SK-N-MC (cell line): ENCODE measurements around the gene GABRD.

Source experiments
- DNase-seq: peaks from one replicate; pipeline ENCODE4 v3.0.0-alpha.2; 2011; ENCODE audit warnings: low read depth, low spot score
- H3K27ac ChIP-seq: fragments of 200-600 bp; sonication (generic); 2 replicates; pipeline ENCODE4 v1.5.1; 2016; ENCODE audit warnings: mixed run types
- H3K36me3 ChIP-seq: fragments of 200-600 bp; sonication (generic); 2 replicates; pipeline ENCODE4 v1.6.1; 2017; ENCODE audit warnings: antibody characterized with exemption, low read length, mixed read lengths; ENCODE audit not compliant: insufficient read depth
- H3K4me3 ChIP-seq: fragments of 200-600 bp; sonication (generic); 2 replicates; pipeline ENCODE4 v1.5.1; 2016
- H3K9ac ChIP-seq: fragments of 200-600 bp; sonication (generic); 2 replicates; pipeline ENCODE4 v1.8.0; 2017; ENCODE audit warnings: mixed run types, mixed read lengths; ENCODE audit not compliant: insufficient read length
- H3K9me3 ChIP-seq: fragments of 200-600 bp; sonication (generic); 2 replicates; pipeline ENCODE4 v1.6.1; 2017; ENCODE audit warnings: low read depth, mild to moderate bottlenecking, antibody characterized with exemption, low read length, moderate library complexity, mixed read lengths
- EZH2 ChIP-seq: fragments of 200-600 bp; sonication (generic); IDR thresholded peaks from one replicate; pipeline ENCODE4 v1.6.1; 2017; ENCODE audit warnings: antibody characterized with exemption
- FOXP2 ChIP-seq: optimal IDR thresholded peaks from 2 replicates; pipeline ENCODE3; 2011; ENCODE audit warnings: mild to moderate bottlenecking, moderate library complexity; ENCODE audit not compliant: insufficient read depth; ENCODE audit errors: extremely low read length, control extremely low read depth
- POLR2AphosphoS5 ChIP-seq: IDR thresholded peaks from 2 replicates; pipeline ENCODE4 v1.6.1; 2012; ENCODE audit warnings: mild to moderate bottlenecking, low read depth, low read length, borderline replicate concordance

Gene GABRD

GRCh38 chr1:1982379-1983232 is 36.5 kb upstream of the GABRD start:
- TF ChIP-seq POLR2AphosphoS5 (no peak), FOXP2 (no peak), EZH2 (no peak)
- Histone ChIP-seq H3K4me3 (no peak overlapping the region), H3K36me3 (no peaks in the 10 kb centered on the region), H3K9ac (no peak overlapping the region), H3K9me3 (no peaks in the 10 kb centered on the region), H3K27ac (no peak overlapping the region)
- no peak for DNase-seq

GRCh38 chr1:1984560-1985070 is 34.5 kb upstream of the GABRD start:
- no peak for DNase-seq
- H3K27ac ChIP-seq: no peak overlapping the region
- H3K9ac ChIP-seq: no peak overlapping the region
- no peak overlapping the region for H3K4me3 ChIP-seq
- no peaks in the 10 kb centered on the region for H3K9me3 ChIP-seq
- no peaks in the 10 kb centered on the region for H3K36me3 ChIP-seq
- TF ChIP-seq EZH2: no peak
- TF ChIP-seq FOXP2: no peak
- no peak for TF ChIP-seq POLR2AphosphoS5

- Histone ChIP-seq H3K9ac (no peak overlapping the region), H3K9me3 (no peaks in the 10 kb centered on the region), H3K36me3 (no peaks in the 10 kb centered on the region), H3K27ac (no peak overlapping the region), H3K4me3 (no peak overlapping the region)
- TF ChIP-seq EZH2 (no peak), POLR2AphosphoS5 (no peak), FOXP2 (no peak)
- no peak for DNase-seq
Observed at GRCh38 chr1:1985375-1986050, 33.6 kb upstream of the GABRD start.

GRCh38 chr1:1986451-1987141 is 32.5 kb upstream of the GABRD start:
- DNase-seq: no peak
- no peak overlapping the region for H3K4me3 ChIP-seq
- no peak overlapping the region for H3K27ac ChIP-seq

GRCh38 chr1:1987142-1987510 is 32.0 kb upstream of the GABRD start:
- H3K4me3 ChIP-seq: no peak overlapping the region
- H3K36me3 ChIP-seq: no peaks in the 10 kb centered on the region
- TF ChIP-seq POLR2AphosphoS5: no peak
- no peak for TF ChIP-seq FOXP2
- no peak for TF ChIP-seq EZH2
- H3K9me3 ChIP-seq: no peaks in the 10 kb centered on the region
- DNase-seq: no peak
- no peak overlapping the region for H3K9ac ChIP-seq
- H3K27ac ChIP-seq: no peak overlapping the region

More at GRCh38 chr1:1986451-1987141, 32.5 kb upstream of the GABRD start:
- TF ChIP-seq EZH2 (no peak), FOXP2 (no peak), POLR2AphosphoS5 (no peak)
- no peaks in the 10 kb centered on the region for H3K36me3 ChIP-seq
- no peak overlapping the region for H3K9ac ChIP-seq
- H3K9me3 ChIP-seq: no peaks in the 10 kb centered on the region

- Histone ChIP-seq H3K27ac (no peak overlapping the region), H3K36me3 (no peaks in the 10 kb centered on the region), H3K4me3 (no peak overlapping the region), H3K9me3 (no peaks in the 10 kb centered on the region), H3K9ac (no peak overlapping the region)
- no peak for TF ChIP-seq POLR2AphosphoS5
- DNase-seq: no peak
Observed at GRCh38 chr1:1988061-1988945, 30.8 kb upstream of the GABRD start.

GRCh38 chr1:1989102-1989542 is 30.0 kb upstream of the GABRD start:
- Histone ChIP-seq H3K9me3 (no peaks in the 10 kb centered on the region), H3K4me3 (no peak overlapping the region), H3K36me3 (no peaks in the 10 kb centered on the region), H3K27ac (no peak overlapping the region), H3K9ac (no peak overlapping the region)
- no peak for DNase-seq
- TF ChIP-seq EZH2: no peak
- no peak for TF ChIP-seq POLR2AphosphoS5
- no peak for TF ChIP-seq FOXP2

- Histone ChIP-seq H3K27ac (peak overlapping the region; percentile 44; the same call in 1 of the 2 replicates), H3K9me3 (no peaks in the 10 kb centered on the region), H3K36me3 (no peaks in the 10 kb centered on the region), H3K9ac (no peak overlapping the region), H3K4me3 (no peak overlapping the region)
- TF ChIP-seq POLR2AphosphoS5 (no peak), FOXP2 (no peak), EZH2 (no peak)
- no peak for DNase-seq
Observed at GRCh38 chr1:1989789-1990188, 29.4 kb upstream of the GABRD start.
